ENCODE results near the gene ADAMTS15.

- no peak for TF ChIP-seq CTCF (IDR thresholded peaks at IDR 0.05 in 8 of 11, conservative IDR thresholded peaks at IDR 0.05 in 3 of 11)
- no peak for TF ChIP-seq POLR2AphosphoS5 (IDR thresholded peaks at IDR 0.05)
Measured at GRCh38 chr11:130459521-130459920, 11.1 kb downstream of the ADAMTS15 start.
